HL-60 (cell line): ENCODE data around the gene DAAM2.

Experiments
- DNase-seq, 2 experiments: peaks; one replicate each; pipeline ENCODE4 v3.0.0-alpha.2; 2010 to 2020; ENCODE audit warnings: low read depth in 1 of 2, low spot score in 1 of 2
- H3K27ac ChIP-seq: fragments of 250-450 bp; sonication (Bioruptor Pico); replicated peaks from 2 replicates; pipeline ENCODE4 v1.5.1; 2020; ENCODE audit warnings: mild to moderate bottlenecking, moderate library complexity
- H3K27me3 ChIP-seq: fragments of 250-450 bp; sonication (Bioruptor Pico); 2 replicates; pipeline ENCODE4 v1.5.1; 2021; ENCODE audit warnings: mild to moderate bottlenecking, moderate library complexity; ENCODE audit not compliant: insufficient read depth, poor library complexity, severe bottlenecking
- H3K4me3 ChIP-seq: replicated peaks from 2 replicates; pipeline ENCODE4 v1.5.1; 2011; ENCODE audit warnings: mild to moderate bottlenecking, control low read depth, low read length; ENCODE audit not compliant: insufficient read depth
- CTCF ChIP-seq: IDR thresholded peaks from one replicate; pipeline ENCODE4 v1.5.1; 2011; ENCODE audit warnings: low read length, control low read depth, inconsistent platforms; ENCODE audit not compliant: insufficient read depth
- GABPA ChIP-seq: IDR thresholded peaks from 2 replicates; pipeline ENCODE4 v1.6.1; 2012; ENCODE audit warnings: low read depth
- POLR2AphosphoS5 ChIP-seq: IDR thresholded peaks from 2 replicates; pipeline ENCODE4 v1.6.1; 2012; ENCODE audit warnings: low read depth
- REST ChIP-seq: IDR thresholded peaks from 2 replicates; pipeline ENCODE4 v1.6.1; 2012; ENCODE audit warnings: low read depth; ENCODE audit not compliant: insufficient replicate concordance
- SPI1 ChIP-seq: IDR thresholded peaks from 2 replicates; pipeline ENCODE4 v1.6.1; 2012; ENCODE audit warnings: low read depth, mild to moderate bottlenecking, borderline replicate concordance

Gene DAAM2

GRCh38 chr6:39906318-39906761 lies 114.2 kb downstream of the DAAM2 start:
- TF ChIP-seq REST (no peak), POLR2AphosphoS5 (no peak), CTCF (no peak), SPI1 (no peak)
- H3K27ac ChIP-seq = no peak overlapping the region
- no peaks in the 10 kb centered on the region for H3K27me3 ChIP-seq
- DNase-seq = no peak
- no peak overlapping the region for H3K4me3 ChIP-seq

- no peaks in the 10 kb centered on the region for H3K27me3 ChIP-seq
- H3K4me3 ChIP-seq = no peak overlapping the region
- H3K27ac ChIP-seq = no peak overlapping the region
- DNase-seq = no peak
- TF ChIP-seq SPI1 (no peak), POLR2AphosphoS5 (no peak), CTCF (no peak), REST (no peak), GABPA (no peak)
Observed at GRCh38 chr6:39907871-39908575, 115.8 kb downstream of the DAAM2 start.

- Histone ChIP-seq H3K27me3 (no peaks in the 10 kb centered on the region), H3K4me3 (no peak overlapping the region), H3K27ac (no peak overlapping the region)
- DNase-seq = no peak
- TF ChIP-seq GABPA (no peak), POLR2AphosphoS5 (no peak), CTCF (no peak), REST (no peak), SPI1 (no peak)
Observed at GRCh38 chr6:39908838-39909583, 116.8 kb downstream of the DAAM2 start.
